Measurements from ENCODE around the gene ENOX1.

DNA sequence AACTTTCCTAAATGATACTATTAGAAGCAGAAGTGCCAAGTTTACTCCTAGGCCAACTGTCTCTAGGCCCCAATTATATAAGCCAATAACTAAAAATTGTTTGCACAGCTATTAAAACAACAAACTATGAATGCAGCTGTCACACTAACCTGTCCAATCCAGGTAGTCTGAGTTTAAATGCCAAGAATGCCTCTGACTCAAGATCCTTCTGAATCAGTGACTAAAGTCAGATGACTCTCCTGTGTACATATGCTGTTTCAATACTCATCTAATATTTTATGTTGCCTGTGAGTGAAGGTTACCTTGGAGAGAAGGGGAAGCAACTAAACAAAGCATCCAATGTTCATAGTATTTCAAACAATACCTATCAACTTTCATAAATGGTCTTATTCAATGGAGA lies 257.0 kb downstream of the ENOX1 start:
- TF ChIP-seq, protein P1, sequence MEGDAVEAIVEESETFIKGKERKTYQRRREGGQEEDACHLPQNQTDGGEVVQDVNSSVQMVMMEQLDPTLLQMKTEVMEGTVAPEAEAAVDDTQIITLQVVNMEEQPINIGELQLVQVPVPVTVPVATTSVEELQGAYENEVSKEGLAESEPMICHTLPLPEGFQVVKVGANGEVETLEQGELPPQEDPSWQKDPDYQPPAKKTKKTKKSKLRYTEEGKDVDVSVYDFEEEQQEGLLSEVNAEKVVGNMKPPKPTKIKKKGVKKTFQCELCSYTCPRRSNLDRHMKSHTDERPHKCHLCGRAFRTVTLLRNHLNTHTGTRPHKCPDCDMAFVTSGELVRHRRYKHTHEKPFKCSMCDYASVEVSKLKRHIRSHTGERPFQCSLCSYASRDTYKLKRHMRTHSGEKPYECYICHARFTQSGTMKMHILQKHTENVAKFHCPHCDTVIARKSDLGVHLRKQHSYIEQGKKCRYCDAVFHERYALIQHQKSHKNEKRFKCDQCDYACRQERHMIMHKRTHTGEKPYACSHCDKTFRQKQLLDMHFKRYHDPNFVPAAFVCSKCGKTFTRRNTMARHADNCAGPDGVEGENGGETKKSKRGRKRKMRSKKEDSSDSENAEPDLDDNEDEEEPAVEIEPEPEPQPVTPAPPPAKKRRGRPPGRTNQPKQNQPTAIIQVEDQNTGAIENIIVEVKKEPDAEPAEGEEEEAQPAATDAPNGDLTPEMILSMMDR (IDR thresholded peaks at IDR 0.05; ENCODE audit: extremely low read depth in 1 of 2, insufficient read depth in 1 of 2, low read depth in 1 of 2, low read length in 2 of 2): no peak
- TF ChIP-seq POLR2A (IDR thresholded peaks at IDR 0.05; ENCODE audit: low read depth, low read length) (no peak), POLR2AphosphoS5 (IDR thresholded peaks at IDR 0.05; ENCODE audit: insufficient read depth, low read depth, low read length) (no peak)
